SKM-1 (cell line): ENCODE data around the gene CHI3L1.

Experiments
- DNase-seq: peaks from one replicate; lab custom pipeline; 2025; ENCODE audit not compliant: unreplicated experiment; lab: John Stamatoyannopoulos, UW

CHI3L1 gene

GRCh38 chr1:203153051-203153988 is 33.2 kb downstream of the CHI3L1 start:
- DNase-seq, result no peak

- no peak for DNase-seq
These were observed 34.1 kb downstream of the CHI3L1 start for GRCh38 chr1:203152158-203153034.

GRCh38 chr1:203151362-203152157 is 34.9 kb downstream of the CHI3L1 start:
- DNase-seq, result no peak

DNA sequence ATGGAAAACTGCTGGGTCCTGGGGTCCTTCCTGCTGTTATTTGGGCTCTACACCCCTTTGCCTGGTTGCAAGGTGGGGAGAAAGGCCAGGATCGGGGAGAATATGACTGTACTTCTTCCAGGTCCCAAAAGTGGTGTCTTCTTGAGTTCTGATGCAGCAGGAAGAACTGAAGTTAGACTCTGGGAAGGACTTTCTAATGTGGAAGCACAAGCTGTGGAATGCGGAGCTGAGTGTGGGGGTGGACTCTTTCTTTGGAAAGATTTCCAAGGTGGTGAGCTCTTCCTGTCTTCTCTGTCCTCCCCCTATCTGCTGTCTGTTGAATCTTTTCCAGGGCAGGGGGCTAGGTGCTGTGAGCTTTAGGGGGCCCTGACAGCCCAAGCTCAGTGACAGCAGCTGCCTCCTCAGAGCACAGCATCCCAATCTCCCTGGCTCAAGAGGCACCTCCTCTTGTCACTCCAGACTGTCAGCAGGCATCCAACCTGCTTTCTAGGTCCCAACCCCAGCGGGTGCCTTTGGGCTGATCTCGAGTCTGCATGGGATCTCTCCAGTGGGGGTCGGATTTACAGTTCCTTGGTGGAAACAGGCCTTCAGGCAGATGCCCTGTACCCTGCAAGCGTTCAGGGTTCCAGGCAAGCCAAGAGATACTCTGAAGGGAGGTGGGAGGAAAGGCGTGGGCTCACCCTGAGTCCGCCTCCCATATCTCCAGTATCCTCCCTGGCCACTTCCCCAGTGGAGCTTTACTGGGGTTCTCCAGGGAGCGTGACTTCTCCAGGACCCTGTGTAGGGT is 35.8 kb downstream of the CHI3L1 start:
- no peak for DNase-seq

- no peak for DNase-seq
These were observed 37.2 kb downstream of the CHI3L1 start for GRCh38 chr1:203149188-203149840.

DNA sequence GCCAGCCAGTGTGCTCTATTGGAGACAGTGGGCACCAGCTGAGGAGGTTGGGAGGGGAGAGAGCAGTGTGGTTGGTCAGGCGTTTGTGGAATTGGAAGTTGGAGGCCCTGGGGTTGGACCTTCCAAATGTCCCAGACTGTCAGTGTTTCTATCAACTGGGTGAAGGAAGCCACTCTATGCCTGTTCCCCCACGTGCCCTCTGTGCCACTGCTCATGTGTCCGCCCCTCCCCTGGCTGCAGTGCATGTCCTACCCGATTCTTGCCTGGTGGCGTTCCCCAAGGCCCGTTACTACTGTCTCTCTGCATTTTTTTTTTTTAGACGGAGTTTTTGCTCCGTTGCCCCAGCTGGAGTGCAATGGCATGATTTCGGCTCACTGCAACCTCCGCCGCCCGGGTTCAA is 37.9 kb downstream of the CHI3L1 start:
- no peak for DNase-seq

DNA sequence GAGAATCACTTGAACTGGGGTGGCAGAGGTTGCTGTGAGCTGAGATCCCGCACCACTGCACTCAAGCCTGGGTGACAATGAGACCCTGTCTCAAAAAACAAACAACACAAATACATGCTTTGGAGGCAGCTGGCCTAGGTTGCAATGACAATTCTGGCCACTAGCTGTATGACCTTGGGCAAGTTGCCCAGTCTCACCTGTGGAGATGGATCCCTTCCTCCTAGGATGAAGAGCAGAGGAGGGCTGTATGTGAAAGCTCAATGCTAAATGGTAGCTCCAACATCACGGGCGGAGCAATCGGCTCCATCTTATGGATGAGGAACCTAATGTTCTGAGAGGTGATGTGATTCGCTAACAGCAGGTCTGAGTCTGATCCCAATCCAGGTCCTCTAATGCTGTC is 38.4 kb downstream of the CHI3L1 start:
- no peak for DNase-seq

GRCh38 chr1:203147376-203147775 is 39.1 kb downstream of the CHI3L1 start:
- no peak for DNase-seq

DNA sequence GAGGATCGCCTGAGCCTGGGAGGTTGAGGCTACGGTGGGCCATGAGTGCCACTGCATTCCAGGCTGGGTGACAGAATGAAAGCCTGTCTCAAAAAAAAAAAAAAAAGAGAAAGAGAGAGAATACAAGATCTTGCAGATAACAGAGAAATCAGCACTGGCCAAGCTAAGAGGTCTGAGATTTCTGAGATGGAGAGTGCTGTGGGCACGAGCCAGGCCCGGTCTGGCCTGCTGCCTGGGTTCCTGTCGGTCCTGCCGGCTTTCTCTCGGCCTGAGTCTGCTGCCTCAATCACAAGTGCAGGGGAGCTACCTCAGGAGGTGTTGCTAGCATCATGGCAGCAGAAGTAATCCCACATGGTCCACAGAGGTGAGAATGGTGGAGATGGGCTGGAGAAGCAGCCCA is 40.0 kb downstream of the CHI3L1 start:
- no peak for DNase-seq

DNA sequence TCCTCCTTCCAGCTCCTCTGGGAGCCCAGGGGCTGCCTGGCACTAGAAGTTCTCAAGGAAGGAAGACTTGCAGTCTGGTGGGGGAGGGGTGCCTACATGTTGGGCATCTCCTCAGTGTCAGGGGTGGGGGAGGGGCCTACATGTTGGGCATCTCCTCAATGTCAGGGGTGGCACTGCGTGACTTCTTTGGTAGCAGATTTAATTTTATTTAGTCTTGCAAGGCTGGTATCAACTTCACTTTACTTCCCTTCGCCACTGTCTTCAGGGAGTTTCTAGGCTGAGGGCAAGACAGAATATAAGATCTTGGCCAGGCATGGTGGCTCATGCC is 40.5 kb downstream of the CHI3L1 start:
- no peak for DNase-seq

- DNase-seq, result no peak
These were observed 41.0 kb downstream of the CHI3L1 start for GRCh38 chr1:203145321-203146041.

DNA sequence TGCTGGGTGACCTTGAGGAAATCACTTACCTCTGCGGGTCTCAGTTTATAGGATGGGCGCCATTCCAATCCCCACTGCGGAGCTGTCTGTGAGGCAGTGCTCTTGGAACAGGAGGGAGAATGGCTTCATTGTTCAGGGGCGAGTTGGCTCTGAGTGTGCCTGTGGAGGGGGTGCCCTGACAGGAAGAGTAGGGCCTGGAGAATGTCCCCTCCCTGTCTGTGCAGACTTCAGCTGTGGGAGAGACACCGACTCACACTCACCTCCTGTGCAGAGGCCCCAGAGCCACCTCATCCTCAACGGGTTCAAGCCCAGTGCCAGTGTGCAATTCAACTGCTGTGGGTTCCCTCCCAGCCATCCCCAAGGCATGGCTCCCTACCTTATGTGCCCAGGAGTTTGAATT is 41.8 kb downstream of the CHI3L1 start:
- DNase-seq, result no peak

GRCh38 chr1:203143641-203144040 is 42.9 kb downstream of the CHI3L1 start:
- no peak for DNase-seq

GRCh38 chr1:203142684-203143408 is 43.7 kb downstream of the CHI3L1 start:
- no peak for DNase-seq

DNA sequence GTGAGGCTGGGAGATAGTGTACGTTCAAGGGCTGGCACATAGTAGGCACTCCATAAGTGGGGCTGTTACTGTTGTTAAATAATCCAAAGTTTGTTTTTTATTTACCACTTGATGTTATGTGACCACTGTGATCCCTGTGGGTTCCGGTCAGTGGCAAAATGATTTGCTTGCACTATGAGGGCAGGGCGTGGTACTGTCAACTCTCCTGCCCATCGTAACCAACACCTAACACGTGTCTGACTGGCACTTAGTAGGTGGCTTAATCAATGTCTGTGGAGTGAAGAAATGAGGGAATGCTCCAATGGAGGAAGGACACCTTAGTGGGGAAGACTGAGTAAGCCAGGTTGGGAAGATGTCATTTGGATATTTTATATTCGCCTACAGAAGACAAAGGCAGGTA is 44.4 kb downstream of the CHI3L1 start:
- no peak for DNase-seq

DNA sequence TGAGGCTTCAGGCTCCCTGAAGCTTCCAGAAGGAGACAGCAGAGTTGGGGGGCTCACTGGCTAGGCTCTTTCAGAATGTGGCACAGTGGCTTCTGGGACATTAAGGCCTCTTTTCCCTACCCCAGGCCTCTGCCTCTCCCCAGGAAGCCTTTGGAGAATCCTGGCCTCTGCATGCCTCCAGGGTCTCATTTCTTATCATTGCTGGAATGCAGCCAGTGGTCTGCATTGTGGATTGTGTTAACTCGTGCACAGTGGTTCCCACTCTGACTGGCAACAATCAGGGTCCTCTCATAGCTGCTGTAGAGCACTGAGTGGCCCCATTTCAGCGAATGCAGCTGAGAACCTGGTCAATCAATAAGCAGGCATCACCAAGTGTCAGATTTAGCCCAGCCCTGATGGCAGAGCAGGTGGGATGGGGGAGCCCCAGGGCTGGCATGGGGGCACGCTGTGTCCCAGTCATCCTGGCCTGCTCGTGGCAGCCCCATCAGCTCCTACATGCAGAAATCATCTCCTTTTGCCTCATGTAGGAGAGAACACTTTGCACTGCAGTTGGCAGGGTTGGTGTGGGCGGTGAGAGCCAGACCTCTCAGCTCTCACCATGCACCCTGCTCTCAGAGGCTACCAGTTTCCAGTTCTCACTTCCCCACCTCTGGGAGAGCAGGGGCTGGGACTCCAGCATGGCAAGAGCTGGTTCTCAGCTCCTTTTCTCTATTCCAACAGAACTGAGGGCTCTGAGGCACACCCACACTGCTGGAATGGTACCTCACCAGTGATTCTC is 45.6 kb downstream of the CHI3L1 start:
- no peak for DNase-seq

- DNase-seq, result no peak
These were observed 46.5 kb downstream of the CHI3L1 start for GRCh38 chr1:203139976-203140475.

DNA sequence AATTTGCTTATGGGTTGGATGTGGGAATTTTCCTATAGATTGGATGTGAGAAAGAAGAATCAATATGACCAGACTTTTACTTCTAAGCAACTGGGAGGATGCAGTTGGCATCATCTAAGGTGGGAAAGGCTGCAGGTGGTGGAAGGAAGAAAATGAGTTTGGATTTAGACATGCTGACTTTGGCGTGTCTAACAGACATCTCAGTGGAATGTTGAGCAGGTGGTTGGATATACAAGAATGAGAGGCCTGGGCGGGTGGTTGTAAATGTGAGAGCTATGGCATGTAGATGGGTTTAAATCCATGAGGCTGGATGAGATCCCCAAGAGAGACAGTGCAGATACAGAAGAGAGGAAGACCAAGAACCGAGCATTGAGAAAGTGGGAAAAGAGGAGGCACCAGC is 48.4 kb downstream of the CHI3L1 start:
- DNase-seq, result no peak
